ENCODE results near the gene ZNF24.
A peak's percentile ranks its signal among the peaks of the same experiment; 100 is the strongest.

ZNF24 gene

GRCh38 chr18:35343936-35344735, at the start of gene ZNF24:
ZNF24 (minus strand) TSS chr18:35344420; CDS start chr18:35340650, 3,770 bp downstream.
- DNase-seq (ENCODE audit: low spot score): peak; percentile 94

DNA sequence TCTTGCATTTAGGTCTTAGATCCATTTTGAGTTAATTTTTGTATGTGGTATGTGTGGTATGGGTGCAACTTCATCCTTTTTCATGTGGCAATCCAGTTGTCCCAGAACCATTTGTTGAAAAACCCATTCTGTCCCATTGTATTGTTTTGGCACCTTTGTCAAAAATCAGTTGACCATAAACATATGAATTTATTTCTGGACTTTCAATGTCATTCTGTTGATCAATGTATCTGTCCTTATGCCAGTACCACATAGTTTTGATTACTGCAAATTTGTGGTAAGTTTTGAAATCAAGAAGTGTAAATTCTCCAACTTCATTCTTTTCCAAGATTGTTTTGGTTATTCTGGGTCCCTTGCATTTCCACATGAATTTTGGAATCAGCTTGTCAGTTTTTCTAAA, 49.5 kb upstream of the ZNF24 start:
- DNase-seq (ENCODE audit: low spot score): no peak

DNA sequence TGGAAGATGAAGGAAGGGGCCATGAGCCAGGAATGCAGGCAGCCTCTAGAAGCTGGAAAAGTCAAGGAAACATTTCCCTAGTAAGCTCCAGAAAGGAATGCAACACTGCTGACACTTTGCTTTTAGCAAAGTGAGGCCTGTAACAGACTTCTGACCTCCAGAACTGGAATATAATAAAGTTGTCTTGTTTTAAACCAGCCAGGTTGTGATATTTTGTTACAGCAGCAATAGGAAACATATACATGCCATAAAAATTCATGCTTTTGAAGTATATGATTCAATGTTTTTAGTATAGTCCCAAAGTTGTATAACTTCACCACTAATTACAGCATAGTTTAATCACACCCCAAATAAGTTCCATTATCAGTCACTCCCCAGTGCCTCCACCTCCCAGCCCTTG, 48.2 kb upstream of the ZNF24 start:
- no peak for DNase-seq (ENCODE audit: low spot score)

GRCh38 chr18:35390951-35391700, 46.9 kb upstream of the ZNF24 start:
- no peak for DNase-seq (ENCODE audit: low spot score)

DNA sequence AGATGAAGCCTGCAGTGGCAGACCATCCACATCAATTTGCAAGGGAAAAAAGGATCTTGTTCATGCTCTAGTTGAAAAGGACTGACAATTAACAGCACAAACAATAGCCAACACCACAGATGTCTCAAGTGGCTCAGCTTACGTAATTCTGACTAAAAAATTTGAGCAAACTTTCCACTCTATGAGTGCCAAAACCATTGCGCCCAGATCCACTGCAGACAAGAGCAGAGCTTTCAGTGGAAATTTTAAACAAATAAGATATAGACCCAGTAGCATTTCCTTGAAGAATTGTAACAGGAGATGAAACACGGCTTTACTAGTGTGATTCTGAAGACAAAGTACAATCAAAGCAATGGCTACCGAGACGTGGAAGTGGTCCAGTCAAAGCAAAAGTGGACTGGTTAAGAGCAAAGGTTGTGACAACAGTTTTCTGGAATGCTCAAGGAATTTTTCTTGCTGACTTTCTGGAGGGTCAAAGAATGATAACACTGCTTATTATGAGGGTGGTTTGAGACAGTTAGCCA, 44.9 kb upstream of the ZNF24 start:
- no peak for DNase-seq (ENCODE audit: low spot score)

GRCh38 chr18:35387152-35387571, 42.9 kb upstream of the ZNF24 start:
- DNase-seq (ENCODE audit: low spot score): peak; percentile 24

DNA sequence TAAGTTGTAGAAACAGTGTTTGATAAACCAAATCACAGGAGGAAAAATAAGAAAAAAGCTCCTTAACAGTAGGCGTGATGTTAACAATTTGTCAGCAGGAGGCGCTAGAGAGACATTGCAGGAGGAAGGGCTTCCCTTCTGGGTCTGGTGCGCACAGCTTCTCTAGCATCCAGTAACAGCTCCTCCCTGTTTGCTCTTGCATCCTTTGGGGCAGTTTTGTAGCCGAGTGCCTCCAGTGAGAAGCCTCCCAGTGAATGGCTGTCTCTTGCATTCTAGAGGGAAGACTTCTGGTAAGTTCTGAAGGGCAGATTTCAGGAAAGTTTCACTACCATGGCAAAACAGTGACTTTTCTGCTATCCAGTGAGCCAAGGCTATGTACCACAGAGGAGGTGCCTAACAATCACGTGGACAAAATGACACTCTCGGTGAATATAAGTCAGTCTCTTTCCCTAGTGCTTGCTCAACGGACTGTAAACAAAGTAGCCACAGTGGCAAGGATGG, 42.4 kb upstream of the ZNF24 start:
- peak; percentile 52 for DNase-seq (ENCODE audit: low spot score)

DNA sequence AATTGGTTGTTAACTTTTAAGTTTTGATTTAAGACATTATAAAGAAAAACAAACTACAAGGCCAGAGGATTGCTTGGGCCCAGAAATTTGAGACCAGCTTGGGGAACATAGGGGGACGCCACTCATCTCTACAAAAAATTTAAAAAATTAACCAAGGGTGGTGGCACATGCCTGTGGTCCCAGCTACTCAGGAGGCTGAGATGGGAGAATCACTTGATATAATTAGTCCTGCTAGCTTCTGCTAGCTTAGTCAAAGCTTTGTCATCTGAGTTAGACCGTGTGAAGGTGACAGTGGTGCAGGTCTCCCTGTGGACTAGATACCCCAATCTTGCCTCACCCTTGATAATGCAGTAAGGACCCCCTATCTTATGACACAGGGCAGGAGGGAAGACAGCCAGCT, 38.9 kb upstream of the ZNF24 start:
- DNase-seq (ENCODE audit: low spot score): no peak

- no peak for DNase-seq (ENCODE audit: low spot score)
These were observed 35.2 kb upstream of the ZNF24 start for GRCh38 chr18:35379421-35379820.

- DNase-seq (ENCODE audit: low spot score): no peak
These were observed 34.3 kb upstream of the ZNF24 start for GRCh38 chr18:35378574-35378896.

- no peak for DNase-seq (ENCODE audit: low spot score)
These were observed 33.8 kb upstream of the ZNF24 start for GRCh38 chr18:35377875-35378573.

GRCh38 chr18:35376742-35377695, 32.8 kb upstream of the ZNF24 start, which contains the start of gene ZNF396:
ZNF396 (minus strand) TSS chr18:35377337; CDS start chr18:35374292, 3,045 bp downstream.
- peak; percentile 55 for DNase-seq (ENCODE audit: low spot score)

GRCh38 chr18:35376393-35376741, 32.1 kb upstream of the ZNF24 start:
- DNase-seq (ENCODE audit: low spot score): no peak

- DNase-seq (ENCODE audit: low spot score): no peak
These were observed 30.5 kb upstream of the ZNF24 start for GRCh38 chr18:35374708-35375107.

GRCh38 chr18:35371412-35372195, 27.4 kb upstream of the ZNF24 start:
- DNase-seq (ENCODE audit: low spot score): no peak

DNA sequence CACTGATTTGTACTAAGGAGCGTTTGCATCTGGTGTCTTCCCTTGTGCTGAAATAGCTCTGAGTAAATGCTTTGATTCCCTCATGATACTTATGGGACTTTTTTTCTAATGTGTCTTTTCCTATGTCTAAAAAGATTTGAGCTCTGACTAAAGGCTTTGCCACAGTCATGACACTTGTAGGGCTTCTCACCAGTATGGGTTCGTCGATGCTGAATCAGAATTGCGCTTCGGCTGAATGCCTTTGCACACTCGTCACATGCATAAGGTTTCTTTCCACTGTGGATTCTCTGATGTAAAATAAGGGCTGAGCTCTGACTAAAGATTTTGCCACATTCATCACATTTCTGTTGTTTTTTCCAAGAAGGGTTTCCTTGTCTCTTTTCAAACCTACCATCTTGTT, 24.9 kb upstream of the ZNF24 start:
- DNase-seq (ENCODE audit: low spot score): no peak

- DNase-seq (ENCODE audit: low spot score): no peak
These were observed 24.4 kb upstream of the ZNF24 start for GRCh38 chr18:35368595-35368994.

GRCh38 chr18:35362531-35362930, 18.3 kb upstream of the ZNF24 start:
- DNase-seq (ENCODE audit: low spot score): no peak

- DNase-seq (ENCODE audit: low spot score): no peak
These were observed 17.5 kb upstream of the ZNF24 start for GRCh38 chr18:35361570-35362321.

DNA sequence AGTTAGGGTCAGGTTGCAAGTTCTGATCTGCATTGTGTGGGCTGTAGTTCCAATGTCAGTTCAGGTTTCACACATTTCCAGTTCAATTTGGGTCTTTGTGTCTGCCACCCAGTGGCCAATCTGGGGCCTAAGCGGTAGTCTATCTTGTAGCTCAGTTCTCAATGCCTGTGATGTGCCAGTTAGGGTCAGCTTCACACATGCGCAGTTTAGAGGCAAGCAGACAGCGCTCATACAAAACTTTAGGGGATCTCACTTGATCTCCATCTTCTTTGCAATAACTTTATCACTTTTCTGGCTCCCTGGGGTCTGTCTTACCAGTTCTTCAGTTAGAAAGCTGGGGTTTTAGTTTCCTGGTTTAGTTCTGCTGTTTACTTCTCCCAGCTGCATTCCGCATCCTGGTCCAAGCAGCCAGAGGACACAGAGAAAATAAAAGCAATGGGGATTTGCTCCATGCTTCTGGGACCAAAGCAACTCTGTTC, 11.0 kb upstream of the ZNF24 start:
- peak; percentile 92 for DNase-seq (ENCODE audit: low spot score)

Data from RKO (cell line).